OCI-LY3 (cell line): ENCODE data around the gene TIMM13.
A peak's percentile ranks its signal among the peaks of the same experiment; 100 is the strongest.
"Not testable (repeated sequence)": the region's sequence is repeated elsewhere in the genome, so short reads cannot be mapped to it uniquely, and the experiment has no call there.

Experiments used
- H2AFZ ChIP-seq: fragments of 200-600, 300-600 bp; shearing (Covaris generic); 2 replicates; pipeline ENCODE4 v1.6.0; 2014; ENCODE audit warnings: antibody characterized with exemption, low read depth, low read length
- H3K27ac ChIP-seq: fragments of 200-600, 300-600 bp; sonication (generic); 2 replicates; pipeline ENCODE4 v1.5.1; 2014; ENCODE audit warnings: mild to moderate bottlenecking, low read length, moderate library complexity, mixed read lengths
- H3K27me3 ChIP-seq: fragments of 200-600, 300-600 bp; sonication (generic); 2 replicates; pipeline ENCODE4 v1.6.1; 2014; ENCODE audit warnings: low read depth, low read length, mixed read lengths
- H3K36me3 ChIP-seq: fragments of 200-600, 300-600 bp; sonication (generic); replicated peaks from 2 replicates; pipeline ENCODE3; 2014; ENCODE audit warnings: low read depth, low read length, mixed read lengths
- H3K4me1 ChIP-seq: fragments of 300-600, 200-600 bp; sonication (generic); 2 replicates; pipeline ENCODE4 v1.6.1; 2014; ENCODE audit warnings: low read length, mixed read lengths
- H3K4me2 ChIP-seq: fragments of 200-600, 300-600 bp; sonication (generic); 2 replicates; pipeline ENCODE4 v1.6.1; 2014; ENCODE audit warnings: low read length, mixed read lengths
- H3K4me3 ChIP-seq: fragments of 300-600, 200-600 bp; sonication (generic); 2 replicates; pipeline ENCODE4 v1.5.1; 2014; ENCODE audit warnings: antibody characterized with exemption, mild to moderate bottlenecking, low read length, moderate library complexity
- H3K79me2 ChIP-seq: fragments of 300-600, 200-600 bp; shearing (Covaris generic); 2 replicates; pipeline ENCODE4 v1.6.1; 2014; ENCODE audit warnings: mild to moderate bottlenecking, low read length, mixed read lengths
- H3K9ac ChIP-seq: fragments of 300-600, 200-600 bp; shearing (Covaris generic); 2 replicates; pipeline ENCODE4 v1.6.0; 2014; ENCODE audit warnings: mild to moderate bottlenecking, low read length, moderate library complexity
- H3K9me3 ChIP-seq: fragments of 200-600, 300-600 bp; shearing (Covaris generic); 2 replicates; pipeline ENCODE4 v1.6.1; 2014; ENCODE audit warnings: low read length, mixed read lengths; ENCODE audit not compliant: insufficient read depth
- H4K20me1 ChIP-seq: fragments of 200-600, 300-600 bp; sonication (generic); 2 replicates; pipeline ENCODE4 v1.6.1; 2016; ENCODE audit warnings: low read length, mixed read lengths; ENCODE audit not compliant: insufficient read depth
- CTCF ChIP-seq: fragments of 200-600, 300-600 bp; sonication (generic); IDR thresholded peaks from 2 replicates; pipeline ENCODE4 v1.5.1; 2014; ENCODE audit warnings: antibody characterized with exemption, low read length, low read depth
- EZH2phosphoT487 ChIP-seq: fragments of 200-600 bp; shearing (Covaris generic); IDR thresholded peaks from 2 replicates; pipeline ENCODE4 v1.6.1; 2018; ENCODE audit warnings: antibody characterized with exemption, mixed run types, low read depth

TIMM13 gene

DNA sequence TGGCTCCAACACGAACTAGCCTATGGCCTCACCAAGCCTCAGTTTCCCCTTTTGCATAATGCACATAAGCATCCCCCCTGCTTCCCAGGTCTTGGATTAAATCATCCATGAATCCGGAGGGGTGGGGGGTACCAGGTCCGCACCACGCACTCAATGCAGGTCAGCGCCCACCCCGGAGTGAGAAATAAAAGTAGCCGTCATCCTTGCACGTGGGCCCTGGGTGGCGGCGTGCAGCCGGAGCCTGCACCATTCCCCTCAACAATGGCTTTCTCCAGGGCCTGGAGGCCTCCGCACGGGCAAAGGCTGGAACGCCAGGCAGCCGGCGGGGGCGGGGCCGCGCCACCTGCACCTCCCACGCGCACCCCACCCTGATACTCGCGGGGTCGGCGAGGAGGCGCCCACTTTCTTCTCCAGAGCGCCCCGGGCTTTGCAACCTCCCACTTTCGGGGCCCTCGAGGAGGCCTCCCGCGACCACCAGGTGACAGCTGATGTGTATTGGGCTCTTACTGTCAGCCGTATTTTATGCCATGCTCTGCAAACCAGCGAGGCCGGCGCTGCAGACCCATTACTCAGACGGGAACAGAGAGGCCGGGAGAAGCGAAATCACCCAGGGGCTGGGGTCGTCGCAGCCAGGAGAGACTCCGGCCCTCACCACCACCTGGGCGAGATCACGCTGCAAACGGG lies 47.8 kb upstream of the TIMM13 start:
- Histone ChIP-seq H3K27me3 (no peaks in the 10 kb centered on the region), H2AFZ (no peak overlapping the region), H4K20me1 (peaks cover 26% of the 10 kb centered on the region), H3K4me2 (peak overlapping the region; percentile 87), H3K9me3 (no peaks in the 10 kb centered on the region), H3K79me2 (peaks cover 39% of the 10 kb centered on the region), H3K4me1 (peaks cover 17% of the 10 kb centered on the region), H3K36me3 (peaks cover 27% of the 10 kb centered on the region), H3K9ac (peak overlapping the region; percentile 63), H3K27ac (peak overlapping the region; percentile 85), H3K4me3 (peak overlapping the region; percentile 79)
- TF ChIP-seq EZH2phosphoT487 (no peak), CTCF (peak; percentile 13; the same call in 1 of the 2 replicates)

DNA sequence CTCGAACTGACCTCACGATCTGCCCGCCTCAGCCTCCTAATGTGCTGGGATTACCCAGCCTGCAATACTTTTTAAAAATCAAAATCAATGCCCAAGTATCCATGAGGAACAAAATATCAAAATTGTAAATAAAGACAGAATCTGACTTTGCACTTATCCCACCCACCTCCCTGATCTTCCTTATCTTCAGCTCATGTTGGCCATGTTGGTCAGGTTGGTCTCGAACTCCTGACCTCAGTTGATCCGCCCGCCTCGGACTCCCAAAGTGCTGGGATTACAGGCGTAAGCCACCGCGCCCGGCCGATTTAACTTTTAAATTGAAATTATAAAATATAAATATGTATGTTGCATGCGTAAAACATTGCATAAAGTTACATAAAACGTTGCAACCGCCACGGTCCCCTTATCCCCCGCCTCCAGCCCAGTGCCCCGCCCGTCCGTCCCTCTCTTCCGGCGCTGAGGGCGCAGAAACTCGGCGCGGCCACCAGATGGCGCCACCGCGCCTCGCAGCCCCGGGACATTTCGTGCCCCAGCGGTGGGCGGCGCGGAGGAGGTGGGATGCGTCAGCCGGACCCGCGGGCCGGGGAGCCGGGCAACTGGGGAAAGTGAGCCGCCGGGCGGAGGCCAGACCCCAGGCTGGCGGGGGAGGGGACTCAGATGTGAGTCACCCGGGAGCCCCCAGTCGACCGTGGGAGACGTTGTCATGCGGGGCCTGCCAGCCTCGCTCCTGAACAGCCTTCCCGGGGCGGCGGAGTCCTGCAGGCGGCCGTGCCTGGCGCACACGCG lies 47.0 kb upstream of the TIMM13 start:
- peaks cover 15% of the 10 kb centered on the region for H3K4me1 ChIP-seq
- TF ChIP-seq EZH2phosphoT487 (no peak), CTCF (peak; percentile 97)
- peak overlapping the region; percentile 87 for H3K4me2 ChIP-seq
- H3K36me3 ChIP-seq, result peaks cover 27% of the 10 kb centered on the region
- H3K4me3 ChIP-seq, result peak overlapping the region; percentile 79
- peak overlapping the region; percentile 85 for H3K27ac ChIP-seq
- no peaks in the 10 kb centered on the region for H3K9me3 ChIP-seq
- H2AFZ ChIP-seq, result no peak overlapping the region
- peak overlapping the region; percentile 63 for H3K9ac ChIP-seq
- peaks cover 26% of the 10 kb centered on the region for H4K20me1 ChIP-seq
- peaks cover 38% of the 10 kb centered on the region for H3K79me2 ChIP-seq
- H3K27me3 ChIP-seq, result no peaks in the 10 kb centered on the region

- not testable (repeated sequence) for H4K20me1 ChIP-seq, H3K27ac ChIP-seq, H3K9me3 ChIP-seq, H3K79me2 ChIP-seq, H3K27me3 ChIP-seq, H3K36me3 ChIP-seq
- Histone ChIP-seq H3K4me2 (peak overlapping the region; percentile 78), H3K4me3 (peak overlapping the region; percentile 56), H2AFZ (peak overlapping the region; percentile 88), H3K4me1 (peaks cover 16% of the 10 kb centered on the region), H3K9ac (peak overlapping the region; percentile 21; the same call in 1 of the 2 replicates)
Observed at GRCh38 chr19:2469915-2470200, 42.5 kb upstream of the TIMM13 start.

GRCh38 chr19:2469102-2469914 lies 41.9 kb upstream of the TIMM13 start:
- Histone ChIP-seq H3K27me3 (no peaks in the 10 kb centered on the region), H3K9ac (peak overlapping the region; percentile 21; the same call in 1 of the 2 replicates), H3K79me2 (no peaks in the 10 kb centered on the region), H3K36me3 (no peaks in the 10 kb centered on the region), H3K9me3 (no peaks in the 10 kb centered on the region), H3K4me3 (peak overlapping the region; percentile 56), H3K4me1 (peaks cover 16% of the 10 kb centered on the region), H4K20me1 (no peaks in the 10 kb centered on the region), H3K4me2 (peak overlapping the region; percentile 78), H3K27ac (no peak overlapping the region), H2AFZ (peak overlapping the region; percentile 88)
- TF ChIP-seq EZH2phosphoT487 (no peak), CTCF (0 out of 2 replicates have a peak, but pooled peaks have one; percentile 4)
